ENCODE results near the gene TRIO.

TRIO gene

GRCh38 chr5:14330291-14330690, 187.1 kb downstream of the TRIO start:
- ChIA-PET POLR2A (no interaction called here), CTCF (interaction anchor here (0.6 to 1.9 kb wide), 5 partner anchors 10 to 60 kb away, joined by 3 to 9 read pairs (median 3); no protein-coding TSS in a partner anchor)
- no peak for TF ChIP-seq CTCF (IDR thresholded peaks at IDR 0.05; ENCODE audit: control extremely low read depth, extremely low read depth, low read depth, missing control alignments)
- DNase-seq (ENCODE audit: extremely low spot score), result no peak

- ChIA-PET POLR2A (no interaction called here), CTCF (interaction anchor here (0.6 to 1.8 kb wide), 5 partner anchors 9 to 61 kb away, joined by 3 to 5 read pairs (median 3); no protein-coding TSS in a partner anchor)
- no peak for DNase-seq (ENCODE audit: extremely low spot score)
- no peak for TF ChIP-seq CTCF (IDR thresholded peaks at IDR 0.05; ENCODE audit: control extremely low read depth, extremely low read depth, low read depth, missing control alignments)
Observed at GRCh38 chr5:14330729-14331385, 187.7 kb downstream of the TRIO start.

GRCh38 chr5:14331386-14331781, 188.2 kb downstream of the TRIO start:
- no peak for DNase-seq (ENCODE audit: extremely low spot score)
- CTCF ChIA-PET, result interaction anchor here (1.0 to 1.8 kb wide), 3 partner anchors 8 to 11 kb away, joined by 3 to 5 read pairs (median 4); no protein-coding TSS in a partner anchor
- TF ChIP-seq CTCF (IDR thresholded peaks at IDR 0.05; ENCODE audit: control extremely low read depth, extremely low read depth, low read depth, missing control alignments), result no peak
- POLR2A ChIA-PET, result no interaction called here

- CTCF ChIA-PET, result interaction anchor here (1.0 to 1.1 kb wide), 2 partner anchors 9 to 11 kb away, joined by 3 to 4 read pairs; no protein-coding TSS in a partner anchor
- POLR2A ChIA-PET, result no interaction called here
- no peak for TF ChIP-seq CTCF (IDR thresholded peaks at IDR 0.05; ENCODE audit: control extremely low read depth, extremely low read depth, low read depth, missing control alignments)
- no peak for DNase-seq (ENCODE audit: extremely low spot score)
Observed at GRCh38 chr5:14332038-14332631, 189.0 kb downstream of the TRIO start.

- TF ChIP-seq CTCF (IDR thresholded peaks at IDR 0.05; ENCODE audit: control extremely low read depth, extremely low read depth, low read depth, missing control alignments), result no peak
- ChIA-PET POLR2A (no interaction called here), CTCF (no interaction called here)
- no peak for DNase-seq (ENCODE audit: extremely low spot score)
Observed at GRCh38 chr5:14332746-14333145, 189.6 kb downstream of the TRIO start.

- ChIA-PET POLR2A (no interaction called here), CTCF (interaction anchor here (1.0 to 3.9 kb wide), 6 partner anchors 9 to 311 kb away, joined by 3 to 15 read pairs (median 5); no protein-coding TSS in a partner anchor)
Observed at GRCh38 chr5:14337593-14337992, 194.5 kb downstream of the TRIO start.

More at GRCh38 chr5:14337593-14337992, 194.5 kb downstream of the TRIO start:
- no peak for DNase-seq (ENCODE audit: extremely low spot score)
- TF ChIP-seq CTCF (IDR thresholded peaks at IDR 0.05; ENCODE audit: control extremely low read depth, extremely low read depth, low read depth, missing control alignments), result no peak
